HepG2 (cell line): Measurements from ENCODE around the gene SNX3. TPM values are rescaled to one million over a fixed set of nuclear protein-coding genes. Genes with fewer than 3 reads are reported as not detected.
A peak's percentile ranks its signal among the peaks of the same experiment; 100 is the strongest.

Source experiments
- ATAC-seq: fragments of 200-7000 bp; cut with Tn5 transposase; 3 replicates; pipeline ENCODE4 v1.9.1; 2020; ENCODE audit warnings: mild to moderate bottlenecking, moderate library complexity
- BruUV-seq: library from RNA; stranded (reverse); fragments of 400-500 nt; replicated peaks from 2 replicates; lab custom pipeline; 2021; lab: Mats Ljungman, UMichigan
- CTCF ChIA-PET: fragments of 300-600 bp; formaldehyde crosslinking; extraction: SDS; loops from one replicate; lab custom pipeline; 2021; ENCODE audit warnings: low total read pairs, inconsistent platforms, low intra/inter-chr PET ratio; lab: Yijun Ruan, JAX
- POLR2A ChIA-PET: fragments of 350-600 bp; sonication (Branson Sonifier 250); formaldehyde crosslinking; loops from one replicate; lab custom pipeline; 2020; ENCODE audit warnings: antibody characterized with exemption, inconsistent platforms; lab: Yijun Ruan, JAX
- DNase-seq: peaks from one replicate; pipeline ENCODE4 v3.0.0-alpha.2; 2015; ENCODE audit warnings: low spot score
- FAIRE-seq: peaks from 3 replicates; lab custom pipeline; 2011; peaks lifted over from hg19 to GRCh38; lab: Jason Lieb, UNC
- H2AFZ ChIP-seq: one replicate; pipeline ENCODE4 v1.6.1; 2011; ENCODE audit warnings: low read length, inconsistent platforms
- H3K27ac ChIP-seq: fragments of 300-600 bp; 3 replicates; pipeline ENCODE4 v1.8.0; 2011; ENCODE audit warnings: mixed run types, mild to moderate bottlenecking, mixed read lengths, low read length, inconsistent platforms; ENCODE audit not compliant: insufficient read depth; ENCODE audit errors: extremely low read length
- H3K27me3 ChIP-seq, 2 experiments: fragments of 200-600 bp in 1 of 2; 2 replicates in 1 of 2; 3 replicates in 1 of 2; pipeline versions ENCODE4 v1.6.0 to v1.8.0; 2011; ENCODE audit warnings: low read length in 2 of 2, mild to moderate bottlenecking in 2 of 2, moderate library complexity in 2 of 2, inconsistent platforms in 1 of 2; ENCODE audit not compliant: insufficient read depth in 2 of 2, control insufficient read depth in 1 of 2
- H3K36me3 ChIP-seq, 2 experiments: fragments of 200-600 bp in 1 of 2; replicated peaks in 1 of 2; 2 replicates in 1 of 2; 3 replicates in 1 of 2; pipeline versions ENCODE4 v1.5.1 to v1.8.0; 2011; ENCODE audit warnings: low read length in 2 of 2, inconsistent platforms in 1 of 2; ENCODE audit not compliant: insufficient read depth in 2 of 2, control insufficient read depth in 1 of 2
- H3K4me1 ChIP-seq: 2 replicates; pipeline ENCODE4 v1.5.1; 2012; ENCODE audit warnings: low read length, inconsistent platforms; ENCODE audit not compliant: insufficient read depth
- H3K4me2 ChIP-seq: 2 replicates; pipeline ENCODE4 v1.6.0; 2011; ENCODE audit warnings: low read depth, low read length, inconsistent platforms
- H3K4me3 ChIP-seq, 3 experiments: fragments of 200-600 bp in 1 of 3; sonication (generic), shearing (Covaris generic) in 1 of 3; replicated peaks in 1 of 3; 2 replicates each; pipeline ENCODE4 v1.5.1; 2011 to 2016; ENCODE audit warnings: low read length in 3 of 3, inconsistent platforms in 2 of 3, low read depth in 2 of 3, mild to moderate bottlenecking in 2 of 3, control low read depth in 1 of 3, mixed read lengths in 1 of 3; ENCODE audit not compliant: insufficient read depth in 1 of 3
- H3K79me2 ChIP-seq: one replicate; pipeline ENCODE4 v1.6.1; 2011; ENCODE audit warnings: low read length, inconsistent platforms; ENCODE audit not compliant: insufficient read depth
- H3K9ac ChIP-seq: 2 replicates; pipeline ENCODE4 v1.6.0; 2011; ENCODE audit warnings: mild to moderate bottlenecking, low read depth, low read length, inconsistent platforms; ENCODE audit not compliant: insufficient read depth
- H3K9me3 ChIP-seq: 2 replicates; pipeline ENCODE4 v1.5.1; 2012; ENCODE audit warnings: mild to moderate bottlenecking, low read length
- H4K20me1 ChIP-seq: 2 replicates; pipeline ENCODE4 v1.6.0; 2011; ENCODE audit warnings: inconsistent platforms, mild to moderate bottlenecking, low read length, moderate library complexity; ENCODE audit not compliant: insufficient read depth
- ARNT ChIP-seq: fragments of 450-650 bp; IDR thresholded peaks from 2 replicates; pipeline ENCODE4 v1.6.1; 2017
- HNF4G ChIP-seq, 2 experiments: sonication (generic) in 1 of 2; formaldehyde crosslinking in 1 of 2; IDR thresholded peaks; 2 replicates each; pipeline versions ENCODE4 v1.4.0 to v1.6.1; 2011 to 2020; ENCODE audit warnings: borderline replicate concordance in 2 of 2, low read depth in 2 of 2, mild to moderate bottlenecking in 2 of 2, low read length in 1 of 2, missing genetic modification reagents in 1 of 2, moderate library complexity in 1 of 2
- KDM4B ChIP-seq: sonication (generic); formaldehyde crosslinking; IDR thresholded peaks from 2 replicates; pipeline ENCODE4 v1.4.0; 2020; ENCODE audit warnings: missing genetic modification reagents
- NFIB ChIP-seq: sonication (generic); formaldehyde crosslinking; IDR thresholded peaks from 2 replicates; pipeline ENCODE4 v1.9.0; 2021; ENCODE audit warnings: missing genetic modification reagents, mild to moderate bottlenecking, borderline replicate concordance
- SATB2 ChIP-seq: sonication (generic); formaldehyde crosslinking; IDR thresholded peaks from 2 replicates; pipeline ENCODE4 v1.5.0; 2020; ENCODE audit warnings: missing genetic modification reagents
- TSC22D2 ChIP-seq: sonication (generic); formaldehyde crosslinking; IDR thresholded peaks from 2 replicates; pipeline ENCODE4 v1.5.1; 2020; ENCODE audit warnings: missing genetic modification reagents, mild to moderate bottlenecking, borderline replicate concordance
- ZBTB34 ChIP-seq: sonication (generic); formaldehyde crosslinking; IDR thresholded peaks from 2 replicates; pipeline ENCODE4 v1.8.0; 2022; ENCODE audit warnings: mild to moderate bottlenecking, missing genetic modification reagents
- whole genome bisulfite sequencing: methylation state at CpG from one replicate; pipeline ENCODE4 v1.1.6; 2017; ENCODE audit warnings: low lambda C conversion rate; 5-methylcytosine and 5-hydroxymethylcytosine counted together
- in situ Hi-C: cut with HindIII; loops from 2 replicates; pipeline ENCODE4 v1.10.0; 2017; ENCODE audit warnings: low pct_unique_long_range_greater_than_20kb; ENCODE audit not compliant: extremely low pct_ligation_motif_present
- intact Hi-C: fragments of 100-400 bp; cut with micrococcal nuclease; formaldehyde crosslinking; loops from one replicate; pipeline ENCODE4 v1.10.0; 2022; ENCODE audit not compliant: unreplicated experiment
- polyA plus RNA-seq, 8 experiments: library from polyadenylated mRNA; depleted of rRNA in 3 of 8; stranded (reverse) in 7 of 8; unstranded in 1 of 8; fragments of >200 nt; fragmentation: Illumina TruSeq in 4 of 8; extraction: Trizol in 4 of 8; gene quantifications; 2 replicates each; pipeline versions ENCODE4 v1.2.1 to v1.2.3, GENCODE V29; 2011 to 2016; ENCODE audit warnings: low read depth in 4 of 8, missing spikeins in 1 of 8, mixed read lengths in 1 of 8; ENCODE audit not compliant: insufficient read depth in 1 of 8
- total RNA-seq, 5 experiments: library from RNA; depleted of rRNA; stranded (reverse); fragments of >200 nt; fragmentation: Illumina TruSeq; extraction: Trizol; gene quantifications; 2 replicates each; pipeline ENCODE4 v1.2.3, GENCODE V29; 2016; ENCODE audit warnings: low read depth in 1 of 5
- TF ChIP-seq, protein P1 (sequence below), 2 experiments: fragments of 450-650 bp in 1 of 2; sonication (generic) in 1 of 2; formaldehyde crosslinking; IDR thresholded peaks; 2 replicates each; pipeline versions ENCODE4 v1.5.0 to v1.8.0; 2020 to 2022; ENCODE audit warnings: mild to moderate bottlenecking in 1 of 2, missing genetic modification reagents in 1 of 2
- TF ChIP-seq, protein P2 (sequence below): IDR thresholded peaks from 2 replicates; pipeline ENCODE4 v1.6.1; 2016; ENCODE audit warnings: missing compliant biosample characterization, missing genetic modification reagents, borderline replicate concordance
- TF ChIP-seq, protein P3 (sequence below): IDR thresholded peaks from 2 replicates; pipeline ENCODE4 v1.6.1; 2016; ENCODE audit warnings: missing genetic modification reagents, missing compliant biosample characterization
- TF ChIP-seq, protein P4 (sequence below): sonication (generic); formaldehyde crosslinking; IDR thresholded peaks from 2 replicates; pipeline ENCODE4 v1.8.0; 2022; ENCODE audit warnings: mild to moderate bottlenecking, missing genetic modification reagents, moderate library complexity
- TF ChIP-seq, protein P5 (sequence below): sonication (generic); formaldehyde crosslinking; IDR thresholded peaks from 2 replicates; pipeline ENCODE4 v1.4.0; 2020; ENCODE audit warnings: mild to moderate bottlenecking, low read depth, missing genetic modification reagents

The SNX3 gene
- total and polyA plus RNA-seq, 2 of the 13 experiments (the other 11 are each of a cell fraction or from before 2014, with no cell fraction given): 84.9 to 226 TPM

GRCh38 chr6:108169464-108170331 lies 91.1 kb downstream of the SNX3 start:
- 87% methylated on average over 46 of the region's 55 CpGs for WGBS
- Histone ChIP-seq H3K4me1 (peaks cover 19% of the 10 kb centered on the region), H3K79me2 (no peaks in the 10 kb centered on the region), H2AFZ (no peak overlapping the region), H3K4me3 (no peak overlapping the region), H3K9me3 (no peaks in the 10 kb centered on the region), H3K27me3 (peaks cover 3 to 53% of the 10 kb centered on the region in 2 experiments), H3K4me2 (no peak overlapping the region), H3K9ac (no peak overlapping the region), H3K27ac (no peak overlapping the region), H3K36me3 (no peaks in the 10 kb centered on the region), H4K20me1 (no peaks in the 10 kb centered on the region)
- CTCF ChIA-PET: no interaction called here
- in situ Hi-C loops (no loop called here), intact Hi-C loops (no loop called here)
- FAIRE-seq (no peak), DNase-seq (no peak), ATAC-seq (peak; percentile 17)
- POLR2A ChIA-PET: no interaction called here
- no TSS peak for BruUV-seq
- TF ChIP-seq ARNT (no peak), KDM4B (CRISPR knock-in tag) (no peak), NFIB (CRISPR knock-in tag) (no peak), SATB2 (CRISPR knock-in tag) (no peak), ZBTB34 (CRISPR knock-in tag) (no peak), HNF4G (IDR thresholded peaks at IDR 0.05; ENCODE audit: borderline replicate concordance, low read depth, low read length) (no peak), HNF4G (CRISPR knock-in tag; IDR thresholded peaks at IDR 0.05; ENCODE audit: borderline replicate concordance, low read depth) (no peak), TSC22D2 (CRISPR knock-in tag) (no peak)
- TF ChIP-seq, protein P1, sequence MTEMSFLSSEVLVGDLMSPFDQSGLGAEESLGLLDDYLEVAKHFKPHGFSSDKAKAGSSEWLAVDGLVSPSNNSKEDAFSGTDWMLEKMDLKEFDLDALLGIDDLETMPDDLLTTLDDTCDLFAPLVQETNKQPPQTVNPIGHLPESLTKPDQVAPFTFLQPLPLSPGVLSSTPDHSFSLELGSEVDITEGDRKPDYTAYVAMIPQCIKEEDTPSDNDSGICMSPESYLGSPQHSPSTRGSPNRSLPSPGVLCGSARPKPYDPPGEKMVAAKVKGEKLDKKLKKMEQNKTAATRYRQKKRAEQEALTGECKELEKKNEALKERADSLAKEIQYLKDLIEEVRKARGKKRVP (CRISPR knock-in tag; IDR thresholded peaks at IDR 0.05): no peak
- TF ChIP-seq, protein P2, sequence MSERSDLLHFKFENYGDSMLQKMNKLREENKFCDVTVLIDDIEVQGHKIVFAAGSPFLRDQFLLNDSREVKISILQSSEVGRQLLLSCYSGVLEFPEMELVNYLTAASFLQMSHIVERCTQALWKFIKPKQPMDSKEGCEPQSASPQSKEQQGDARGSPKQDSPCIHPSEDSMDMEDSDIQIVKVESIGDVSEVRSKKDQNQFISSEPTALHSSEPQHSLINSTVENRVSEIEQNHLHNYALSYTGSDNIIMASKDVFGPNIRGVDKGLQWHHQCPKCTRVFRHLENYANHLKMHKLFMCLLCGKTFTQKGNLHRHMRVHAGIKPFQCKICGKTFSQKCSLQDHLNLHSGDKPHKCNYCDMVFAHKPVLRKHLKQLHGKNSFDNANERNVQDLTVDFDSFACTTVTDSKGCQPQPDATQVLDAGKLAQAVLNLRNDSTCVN (CRISPR knock-in tag): no peak
- TF ChIP-seq, protein P3, sequence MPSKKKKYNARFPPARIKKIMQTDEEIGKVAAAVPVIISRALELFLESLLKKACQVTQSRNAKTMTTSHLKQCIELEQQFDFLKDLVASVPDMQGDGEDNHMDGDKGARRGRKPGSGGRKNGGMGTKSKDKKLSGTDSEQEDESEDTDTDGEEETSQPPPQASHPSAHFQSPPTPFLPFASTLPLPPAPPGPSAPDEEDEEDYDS (CRISPR knock-in tag): no peak
- TF ChIP-seq, protein P4, sequence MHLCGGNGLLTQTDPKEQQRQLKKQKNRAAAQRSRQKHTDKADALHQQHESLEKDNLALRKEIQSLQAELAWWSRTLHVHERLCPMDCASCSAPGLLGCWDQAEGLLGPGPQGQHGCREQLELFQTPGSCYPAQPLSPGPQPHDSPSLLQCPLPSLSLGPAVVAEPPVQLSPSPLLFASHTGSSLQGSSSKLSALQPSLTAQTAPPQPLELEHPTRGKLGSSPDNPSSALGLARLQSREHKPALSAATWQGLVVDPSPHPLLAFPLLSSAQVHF (CRISPR knock-in tag): no peak
- TF ChIP-seq, protein P5, sequence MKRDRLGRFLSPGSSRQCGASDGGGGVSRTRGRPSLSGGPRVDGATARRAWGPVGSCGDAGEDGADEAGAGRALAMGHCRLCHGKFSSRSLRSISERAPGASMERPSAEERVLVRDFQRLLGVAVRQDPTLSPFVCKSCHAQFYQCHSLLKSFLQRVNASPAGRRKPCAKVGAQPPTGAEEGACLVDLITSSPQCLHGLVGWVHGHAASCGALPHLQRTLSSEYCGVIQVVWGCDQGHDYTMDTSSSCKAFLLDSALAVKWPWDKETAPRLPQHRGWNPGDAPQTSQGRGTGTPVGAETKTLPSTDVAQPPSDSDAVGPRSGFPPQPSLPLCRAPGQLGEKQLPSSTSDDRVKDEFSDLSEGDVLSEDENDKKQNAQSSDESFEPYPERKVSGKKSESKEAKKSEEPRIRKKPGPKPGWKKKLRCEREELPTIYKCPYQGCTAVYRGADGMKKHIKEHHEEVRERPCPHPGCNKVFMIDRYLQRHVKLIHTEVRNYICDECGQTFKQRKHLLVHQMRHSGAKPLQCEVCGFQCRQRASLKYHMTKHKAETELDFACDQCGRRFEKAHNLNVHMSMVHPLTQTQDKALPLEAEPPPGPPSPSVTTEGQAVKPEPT (CRISPR knock-in tag): no peak
